ENCODE data around the gene PARD3B.

GRCh38 chr2:204514439-204514838 lies 30.8 kb upstream of the PARD3B start:
- TF ChIP-seq TAF1 (IDR thresholded peaks at IDR 0.05; ENCODE audit: low read depth, low read length), result no peak
- TF ChIP-seq POLR2A (IDR thresholded peaks at IDR 0.05; ENCODE audit: low read depth, low read length), result no peak
- no peak for TF ChIP-seq POLR2AphosphoS5 (IDR thresholded peaks at IDR 0.05; ENCODE audit: low read depth, low read length)
- TF ChIP-seq SPI1 (IDR thresholded peaks at IDR 0.05; ENCODE audit: low read depth, low read length), result no peak

Measured in GM12891 (cell line).